GM12865 (cell line): ENCODE results near the gene PRSS50.

Experiments used
- DNase-seq: peaks from one replicate; pipeline ENCODE4 v3.0.0; 2010; ENCODE audit warnings: low read depth
- H3K4me3 ChIP-seq: 2 replicates; pipeline ENCODE4 v1.5.1; 2011; ENCODE audit warnings: mild to moderate bottlenecking, low read depth, low read length, control low read depth
- CTCF ChIP-seq: IDR thresholded peaks from 2 replicates; pipeline ENCODE4 v1.5.1; 2011; ENCODE audit warnings: low read length, control low read depth, low read depth, inconsistent platforms; ENCODE audit not compliant: insufficient read depth; ENCODE audit errors: missing control alignments

PRSS50 gene

GRCh38 chr3:46703013-46703520, 14.6 kb downstream of the PRSS50 start:
- TF ChIP-seq CTCF: no peak
- no peak for DNase-seq
- H3K4me3 ChIP-seq: no peak overlapping the region

GRCh38 chr3:46702246-46703012, 15.2 kb downstream of the PRSS50 start:
- DNase-seq: no peak
- no peak for TF ChIP-seq CTCF
- no peak overlapping the region for H3K4me3 ChIP-seq

GRCh38 chr3:46701181-46701939, 16.3 kb downstream of the PRSS50 start, which contains the start of gene TMIE:
Gene TMIE (plus strand): TSS chr3:46701392. CDS start chr3:46701488, 96 bp downstream.
- no peak for TF ChIP-seq CTCF
- DNase-seq: no peak
- no peak within 1 kb of the TSS for H3K4me3 ChIP-seq

- no peak for DNase-seq
- no peak for TF ChIP-seq CTCF
- no peak overlapping the region for H3K4me3 ChIP-seq
Measured at GRCh38 chr3:46700772-46701171, 16.9 kb downstream of the PRSS50 start.

GRCh38 chr3:46699676-46700523, 17.8 kb downstream of the PRSS50 start:
- DNase-seq: no peak
- TF ChIP-seq CTCF: no peak
- H3K4me3 ChIP-seq: no peak overlapping the region
